PC-3 (cell line): ENCODE results near the gene FBXL13. TPM values are rescaled to one million over a fixed set of nuclear protein-coding genes. Genes with fewer than 3 reads are reported as not detected.
"Not testable (repeated sequence)": the region's sequence is repeated elsewhere in the genome, so short reads cannot be mapped to it uniquely, and the experiment has no call there.

ENCODE experiments used
- ATAC-seq: fragments of 200-7000 bp; cut with Tn5 transposase; 2 replicates; pipeline ENCODE4 v1.9.1; 2020; ENCODE audit warnings: mild to moderate bottlenecking, moderate library complexity
- BruUV-seq: library from RNA; stranded (reverse); fragments of 400-500 nt; replicated peaks from 2 replicates; lab custom pipeline; 2021; lab: Mats Ljungman, UMichigan
- CTCF ChIA-PET: fragments of 300-600 bp; sonication (Branson Sonifier 250); formaldehyde crosslinking; loops from one replicate; lab custom pipeline; 2022; ENCODE audit warnings: antibody characterized with exemption; lab: Charles Lee
- POLR2A ChIA-PET: fragments of 300-600 bp; sonication (Branson Sonifier 250); formaldehyde crosslinking; loops from one replicate; lab custom pipeline; 2022; ENCODE audit warnings: antibody characterized with exemption; ENCODE audit not compliant: unreplicated experiment; lab: Charles Lee
- DNase-seq: peaks from one replicate; pipeline ENCODE4 v3.0.0-alpha.2; 2015
- H2AFZ ChIP-seq: fragments of 300-600 bp; sonication (generic); 2 replicates; pipeline ENCODE4 v1.6.0; 2016; ENCODE audit warnings: antibody characterized with exemption, low read length
- H3F3A ChIP-seq: fragments of 300-600 bp; sonication (generic); one replicate; pipeline ENCODE4 v1.6.0; 2017; ENCODE audit warnings: antibody characterized with exemption, low read length, control low read depth, mild to moderate bottlenecking; ENCODE audit not compliant: unreplicated experiment
- H3K27ac ChIP-seq: fragments of 300-600 bp; sonication (generic); 2 replicates; pipeline ENCODE4 v1.5.1; 2016; ENCODE audit warnings: mild to moderate bottlenecking, low read length
- H3K27me3 ChIP-seq: fragments of 300-600 bp; sonication (generic); 2 replicates; pipeline ENCODE4 v1.6.1; 2016; ENCODE audit warnings: low read length, mixed read lengths
- H3K36me3 ChIP-seq: fragments of 300-600 bp; sonication (generic); 2 replicates; pipeline ENCODE4 v1.6.1; 2016; ENCODE audit warnings: low read depth, mixed run types, low read length, mixed read lengths
- H3K4me1 ChIP-seq: fragments of 300-600 bp; sonication (generic); 2 replicates; pipeline ENCODE4 v1.5.1; 2016; ENCODE audit warnings: low read length; ENCODE audit not compliant: insufficient read depth
- H3K4me2 ChIP-seq: fragments of 300-600 bp; sonication (generic); 2 replicates; pipeline ENCODE4 v1.6.0; 2016; ENCODE audit warnings: low read length
- H3K4me3 ChIP-seq: fragments of 300-600 bp; sonication (generic); 2 replicates; pipeline ENCODE4 v1.5.1; 2016; ENCODE audit warnings: mild to moderate bottlenecking, low read length, mixed read lengths
- H3K79me2 ChIP-seq: fragments of 300-600 bp; sonication (generic); 2 replicates; pipeline ENCODE4 v1.6.1; 2017; ENCODE audit warnings: low read length, mixed read lengths
- H3K9ac ChIP-seq: fragments of 300-600 bp; sonication (generic); 2 replicates; pipeline ENCODE4 v1.6.0; 2016; ENCODE audit warnings: mild to moderate bottlenecking, low read length
- H3K9me2 ChIP-seq: fragments of 300-600 bp; sonication (generic); replicated peaks from 2 replicates; pipeline ENCODE4 v1.6.1; 2016; ENCODE audit warnings: mixed run types, low read length, mixed read lengths
- H3K9me3 ChIP-seq: fragments of 300-600 bp; sonication (generic); 2 replicates; pipeline ENCODE4 v1.6.1; 2016; ENCODE audit warnings: low read length, mixed read lengths
- H4K20me1 ChIP-seq: fragments of 300-600 bp; sonication (generic); 2 replicates; pipeline ENCODE4 v1.6.1; 2016; ENCODE audit warnings: low read length, mixed read lengths
- intact Hi-C: fragments of 100-400 bp; cut with micrococcal nuclease; formaldehyde crosslinking; loops from 2 replicates; pipeline ENCODE4 v1.9.0; 2023
- total RNA-seq: library from RNA; depleted of rRNA; stranded (reverse); fragments of >200 nt; gene quantifications from 2 replicates; pipeline ENCODE4 v1.2.3, GENCODE V29; 2014; rRNA removed

Gene FBXL13
- total RNA-seq, 1 experiment from 2014 or later: 1.1 TPM

- H3K27ac ChIP-seq, H3K9me2 ChIP-seq, H2AFZ ChIP-seq, POLR2A ChIA-PET, H4K20me1 ChIP-seq, CTCF ChIA-PET, H3K4me3 ChIP-seq, DNase-seq, H3K4me1 ChIP-seq, H3K9me3 ChIP-seq, H3F3A ChIP-seq, H3K4me2 ChIP-seq, H3K9ac ChIP-seq, H3K36me3 ChIP-seq, H3K79me2 ChIP-seq, ATAC-seq, BruUV-seq, H3K27me3 ChIP-seq: not testable (repeated sequence)
- intact Hi-C loops: loop anchor here (10.0 kb wide), 1 partner anchor 105 kb away; no protein-coding TSS in a partner anchor
These were observed 304.9 kb downstream of the FBXL13 start for GRCh38 chr7:102769657-102770192.

GRCh38 chr7:102763295-102763905, 311.2 kb downstream of the FBXL13 start:
- H3F3A ChIP-seq, H3K4me3 ChIP-seq, H3K27me3 ChIP-seq, H3K4me2 ChIP-seq, H3K27ac ChIP-seq, DNase-seq, H4K20me1 ChIP-seq, POLR2A ChIA-PET, H3K9ac ChIP-seq, H3K9me2 ChIP-seq, CTCF ChIA-PET, H3K36me3 ChIP-seq, H3K79me2 ChIP-seq, H3K4me1 ChIP-seq, H2AFZ ChIP-seq, BruUV-seq, H3K9me3 ChIP-seq: not testable (repeated sequence)
- peak; percentile 27; the same call in 1 of the 2 replicates for ATAC-seq
- intact Hi-C loops: loop anchor here (10.0 kb wide), 1 partner anchor 111 kb away; no protein-coding TSS in a partner anchor

Other genes with a start within 250 kb of the FBXL13 start
- gene LRRC17, start 161.8 kb downstream of the FBXL13 start, total RNA-seq: 0.11 TPM in 1 of 2 replicates, not detected in the other
- gene ARMC10, start 344 bp upstream of the FBXL13 start, total RNA-seq: 21.7 and 23.3 TPM in 2 replicates
- 2.5 and 3.9 TPM in 2 replicates for gene NAPEPLD, start 74.3 kb upstream of the FBXL13 start, total RNA-seq
- gene PMPCB, start 222.6 kb upstream of the FBXL13 start, total RNA-seq: 49.6 and 64.4 TPM in 2 replicates